HS-5 (cell line): ENCODE results near the gene RESP18.

Experiments used
- DNase-seq: peaks from one replicate; pipeline ENCODE4 v3.0.0-alpha.2; 2012; ENCODE audit warnings: low read depth

Gene RESP18

DNA sequence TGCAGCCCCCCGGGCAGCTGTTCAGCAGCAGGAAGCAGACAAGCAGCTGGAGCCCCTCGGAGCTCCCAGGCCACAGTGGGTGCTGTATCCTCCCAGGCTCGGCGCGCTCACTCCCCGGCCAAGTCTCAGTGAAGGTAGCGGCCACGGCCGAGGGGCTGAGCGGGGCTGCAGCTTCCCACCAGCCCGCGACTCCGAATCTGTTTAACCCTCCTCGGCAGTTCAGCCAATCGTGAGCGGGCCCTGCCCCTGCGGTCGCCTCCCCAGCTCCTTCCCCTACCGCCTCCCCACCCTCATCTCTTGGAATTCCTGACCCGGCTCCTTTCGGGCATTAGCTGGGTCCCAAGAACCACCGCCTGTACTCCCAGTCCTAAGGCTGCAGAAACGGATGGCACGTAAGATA is at the start of gene RESP18:
Gene RESP18, minus strand, starts transcription at position 203 of the 400 bp plus-strand sequence.
- DNase-seq, result no peak

GRCh38 chr2:219381448-219381847 is 48.9 kb upstream of the RESP18 start:
- no peak for DNase-seq

DNA sequence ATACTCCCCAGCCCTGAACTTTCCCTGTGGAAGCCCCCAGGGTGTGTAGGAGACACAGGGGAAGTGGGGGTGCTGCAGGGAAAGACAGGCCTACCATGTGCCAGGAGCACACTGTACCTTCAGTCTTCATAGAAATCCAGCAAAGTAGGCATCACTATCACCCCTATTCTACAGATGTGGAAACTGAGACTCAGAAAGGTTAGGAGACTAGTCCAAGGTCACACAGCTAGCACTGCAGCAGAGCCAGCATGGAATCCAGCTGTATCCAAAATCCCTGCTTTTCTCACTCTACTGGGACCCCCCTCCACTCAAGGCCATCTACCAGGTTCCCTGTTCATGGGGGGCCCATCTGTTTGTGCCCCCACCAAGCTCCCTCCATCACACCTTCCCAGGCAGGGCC is 48.4 kb upstream of the RESP18 start:
- no peak for DNase-seq

DNA sequence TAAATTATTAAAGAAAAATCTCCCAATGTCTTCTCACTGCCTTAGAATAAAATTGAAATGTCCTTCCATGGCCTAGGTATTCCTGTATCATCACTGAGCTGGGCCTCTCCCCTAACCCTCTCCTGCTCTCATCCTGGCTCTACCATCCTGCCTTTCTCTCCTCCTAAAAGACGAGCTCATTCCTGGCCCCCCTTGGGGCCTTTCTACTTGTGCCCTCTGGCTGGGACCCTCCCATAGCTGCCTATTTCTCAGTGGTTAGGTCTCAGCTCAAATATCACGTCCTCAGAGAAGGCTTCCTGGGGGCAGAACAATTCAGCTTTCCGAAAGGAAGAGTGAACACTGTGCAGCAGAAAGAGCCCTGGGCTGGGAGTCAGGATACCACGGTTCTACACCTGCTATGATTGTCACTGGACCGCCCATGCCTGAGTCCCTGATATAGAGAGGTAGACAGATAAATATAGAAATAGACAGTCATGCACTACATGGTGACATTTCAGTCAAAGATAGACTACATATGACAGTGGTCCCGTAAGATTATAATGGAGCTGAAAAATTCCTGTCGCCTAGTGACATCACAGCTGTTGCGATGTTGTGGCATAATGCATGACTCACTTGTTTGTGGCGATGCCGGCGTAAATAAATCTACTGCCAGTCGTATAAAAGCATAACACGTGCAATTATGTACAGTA is 45.8 kb upstream of the RESP18 start:
- no peak for DNase-seq

- DNase-seq, result no peak
Observed at GRCh38 chr2:219369447-219369861, 36.9 kb upstream of the RESP18 start.

GRCh38 chr2:219368690-219369191 is 36.2 kb upstream of the RESP18 start:
- DNase-seq, result no peak

DNA sequence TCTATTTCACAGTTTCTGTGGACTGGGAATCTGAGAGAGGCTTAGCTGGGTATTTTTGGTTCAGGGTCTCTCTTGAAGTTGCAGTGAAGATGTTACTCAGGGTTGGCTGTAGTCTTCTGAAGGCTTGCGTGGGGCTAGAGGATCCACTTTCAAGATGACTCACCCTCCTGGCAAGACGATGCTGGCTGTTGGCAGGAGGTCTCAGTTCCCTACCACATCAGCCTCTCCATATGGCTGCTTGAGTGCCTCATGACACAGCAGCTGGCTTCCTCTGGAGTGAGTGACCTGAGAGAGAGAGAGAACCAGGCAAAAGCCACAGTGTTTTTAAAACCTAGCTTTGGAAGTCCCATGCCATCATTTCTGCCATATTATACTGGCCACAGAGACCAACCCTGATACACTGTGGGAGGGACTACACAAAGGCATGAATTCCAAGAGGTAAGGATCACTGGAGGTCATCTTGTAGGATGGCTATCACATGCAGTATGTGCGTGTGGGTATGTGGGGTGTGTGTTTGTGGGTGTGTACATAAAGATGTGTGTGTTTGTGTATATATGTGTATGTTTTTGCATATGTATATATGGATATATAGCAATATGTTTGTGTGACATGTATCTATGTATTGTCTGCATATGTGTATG is 30.1 kb upstream of the RESP18 start:
- DNase-seq, result peak; percentile 91

GRCh38 chr2:219362072-219362471 is 29.5 kb upstream of the RESP18 start:
- DNase-seq, result no peak

DNA sequence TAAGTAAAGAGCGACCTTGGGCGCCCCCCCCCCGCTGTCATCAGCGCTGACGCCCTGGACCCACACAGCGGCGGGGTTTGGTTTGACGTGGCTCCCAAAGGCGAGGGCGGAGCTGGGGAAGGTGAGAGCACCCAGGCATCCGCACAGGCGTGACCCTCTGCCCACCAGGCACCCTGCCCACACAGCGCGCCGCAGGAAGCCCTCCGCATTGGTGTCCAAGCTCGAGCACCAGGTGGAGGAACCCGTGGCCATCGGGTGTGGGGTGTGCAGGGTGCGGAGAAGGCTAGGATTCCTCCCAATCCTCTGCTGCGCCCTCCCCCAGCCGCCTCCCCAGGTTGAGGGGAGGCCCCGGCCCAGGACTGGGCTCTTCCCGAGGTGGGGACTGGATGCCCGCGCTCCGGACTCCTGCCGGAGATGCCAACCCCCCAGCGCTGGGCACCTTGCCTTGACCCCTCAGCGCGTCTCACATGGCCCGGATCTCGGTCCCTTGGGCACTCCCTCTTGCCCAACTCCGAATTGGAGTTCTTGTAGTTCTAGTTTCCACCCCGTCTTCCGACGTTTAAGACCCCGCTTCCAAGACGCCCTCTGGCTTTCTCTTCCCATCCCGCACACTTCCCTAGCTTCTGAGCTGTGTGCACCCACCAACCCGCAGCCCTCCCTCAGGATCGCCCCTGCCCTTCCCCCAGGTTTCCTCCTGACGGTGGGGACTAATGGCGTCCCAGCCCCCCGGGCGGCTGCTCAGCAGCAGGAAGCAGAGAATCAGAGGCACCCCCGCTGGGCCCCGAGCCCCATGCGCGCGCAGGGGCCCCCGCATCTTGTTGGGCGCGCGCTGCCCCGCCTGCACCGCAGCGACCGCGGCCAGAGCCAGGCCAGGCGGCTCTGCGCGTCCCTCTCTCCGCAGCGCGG is 25.9 kb upstream of the RESP18 start:
- DNase-seq, result no peak

DNA sequence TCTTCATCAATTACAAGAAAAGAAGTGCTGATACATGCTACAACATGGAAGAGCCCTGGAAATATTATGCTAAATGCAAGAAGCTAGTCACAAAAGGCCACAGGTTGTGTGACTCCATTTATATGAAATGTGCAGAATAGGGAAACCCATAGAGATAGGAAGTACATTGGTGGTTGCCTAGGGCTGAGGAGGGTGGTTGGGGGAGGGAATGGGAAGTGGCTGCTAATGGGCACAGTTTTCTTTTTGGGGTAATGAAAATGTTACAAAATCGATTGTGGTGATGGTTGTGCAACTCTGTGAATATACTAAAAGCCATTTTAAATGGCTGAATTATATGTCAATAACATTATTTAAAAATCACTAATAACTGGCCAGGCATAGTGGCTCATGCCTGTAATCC is 24.3 kb upstream of the RESP18 start:
- DNase-seq, result no peak

DNA sequence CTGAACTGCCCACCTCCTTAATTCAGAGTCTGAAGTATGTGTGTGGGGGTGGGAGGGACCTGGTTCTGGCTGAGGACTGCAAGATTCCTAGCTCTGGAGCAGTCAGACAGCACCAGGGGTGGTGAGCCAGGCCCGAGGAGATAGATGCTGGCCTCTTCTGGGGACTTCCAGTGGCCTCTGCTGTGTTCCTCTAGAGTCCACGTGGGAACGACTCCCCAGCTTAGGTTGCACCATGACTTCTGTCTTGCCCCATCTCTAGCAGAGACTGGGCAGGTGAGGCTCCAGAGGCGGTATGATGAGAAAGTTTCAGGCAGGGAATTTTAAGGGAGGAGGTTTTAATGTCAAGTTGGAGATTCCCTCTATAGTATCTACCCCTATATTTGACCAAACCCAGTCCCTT is 22.0 kb upstream of the RESP18 start:
- no peak for DNase-seq

- no peak for DNase-seq
Observed at GRCh38 chr2:219353129-219353528, 20.6 kb upstream of the RESP18 start.

GRCh38 chr2:219352448-219353023 is 20.0 kb upstream of the RESP18 start:
- no peak for DNase-seq

DNA sequence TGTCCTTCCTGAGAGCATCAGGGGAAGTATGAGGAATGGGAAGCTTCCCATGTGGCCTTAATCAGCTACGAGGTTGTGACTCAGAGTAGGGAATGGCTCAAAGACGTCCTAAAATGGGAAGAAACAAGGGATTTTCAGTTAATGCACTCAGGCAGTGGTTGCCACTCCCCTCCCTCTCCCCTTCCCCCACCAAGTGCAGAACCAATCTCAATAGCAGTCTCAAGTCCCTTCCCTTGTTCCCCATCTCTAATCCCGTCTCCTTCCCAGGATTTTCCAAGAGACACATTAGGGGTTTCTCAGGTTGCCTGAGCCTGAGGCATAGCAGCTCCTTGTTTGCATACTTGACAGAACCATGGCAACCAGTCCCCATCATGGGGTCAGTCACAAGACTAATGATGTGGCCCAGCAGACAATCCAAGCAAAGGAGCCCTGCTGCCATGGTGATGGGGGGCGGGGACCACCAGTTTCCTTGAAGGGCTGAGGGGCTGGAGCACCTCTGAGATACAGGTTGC is 18.2 kb upstream of the RESP18 start:
- DNase-seq, result peak; percentile 59

GRCh38 chr2:219350215-219350614 is 17.7 kb upstream of the RESP18 start:
- DNase-seq, result no peak

- no peak for DNase-seq
Observed at GRCh38 chr2:219344751-219345430, 12.3 kb upstream of the RESP18 start.

DNA sequence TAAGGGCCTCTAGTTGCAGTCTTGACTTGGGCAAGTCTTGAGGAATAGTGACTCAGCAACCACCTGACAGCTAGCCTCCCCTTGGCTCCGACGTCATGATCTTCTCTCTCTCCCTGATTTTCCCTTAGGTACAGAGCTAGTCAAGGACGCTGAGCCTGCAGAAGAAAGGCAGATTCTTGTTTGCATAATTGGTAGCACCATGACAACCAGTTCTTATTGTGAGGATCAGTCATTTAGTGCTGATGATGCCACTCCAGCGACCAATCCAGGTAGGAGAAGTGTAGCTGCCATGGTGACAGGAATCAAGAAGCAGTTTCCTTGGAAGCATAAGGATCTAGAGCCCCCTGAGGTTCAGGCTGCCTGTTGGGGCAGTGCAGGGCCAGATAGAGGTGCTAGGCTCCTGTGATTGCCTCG is 2.8 kb upstream of the RESP18 start:
- no peak for DNase-seq

- DNase-seq, result no peak
Observed at GRCh38 chr2:219334076-219334475, 1.5 kb upstream of the RESP18 start.

- DNase-seq, result no peak
Observed at GRCh38 chr2:219331560-219332213, 857 bp downstream of the RESP18 start.

DNA sequence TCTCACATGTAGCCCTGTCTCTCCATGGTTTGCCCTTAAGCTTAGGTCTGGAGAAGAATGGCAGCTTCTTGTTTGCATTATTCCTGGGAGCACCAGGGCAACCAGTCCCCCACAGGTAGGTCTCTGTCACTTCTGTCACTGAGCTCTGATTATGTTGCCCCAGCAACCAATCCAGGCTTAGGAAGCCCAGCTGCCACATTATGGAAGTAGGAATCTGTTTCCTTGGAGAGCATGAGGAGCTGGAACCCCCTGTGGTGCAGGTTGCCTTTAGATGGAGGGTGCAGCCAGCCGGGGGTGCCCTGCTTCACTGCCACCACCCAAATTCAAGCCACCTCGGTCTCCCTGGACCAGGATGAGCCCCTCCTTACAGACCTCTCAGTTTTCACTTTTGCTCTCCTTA is 4.8 kb downstream of the RESP18 start:
- DNase-seq, result no peak
